HEK293 (cell line): ENCODE measurements around the gene UBTD1.
A peak's percentile ranks its signal among the peaks of the same experiment; 100 is the strongest.

ENCODE experiments used
- CTCF ChIA-PET: fragments of 350-600 bp; formaldehyde crosslinking; extraction: SDS; loops from one replicate; lab custom pipeline; 2021; ENCODE audit warnings: antibody characterized with exemption; lab: Yijun Ruan, JAX
- POLR2A ChIA-PET: fragments of 300-600 bp; formaldehyde crosslinking; extraction: SDS; loops from one replicate; lab custom pipeline; 2020; ENCODE audit warnings: antibody characterized with exemption, inconsistent platforms; lab: Yijun Ruan, JAX
- H3K27ac ChIP-seq: fragments of 200-500 bp; sonication (Bioruptor generic); 2 replicates; pipeline ENCODE4 v1.5.1; 2014; ENCODE audit warnings: low read depth, low read length, control low read depth, inconsistent platforms; ENCODE audit errors: extremely low read depth
- H3K36me3 ChIP-seq, 2 experiments: fragments of 200-500 bp in 1 of 2; sonication (Bioruptor generic) in 1 of 2; 1 replicate in 1 of 2; 2 replicates in 1 of 2; pipeline ENCODE4 v1.5.1; 2014 to 2017; ENCODE audit warnings: inconsistent platforms in 2 of 2, low read length in 2 of 2; ENCODE audit not compliant: control insufficient read depth in 2 of 2, insufficient read depth in 1 of 2
- H3K4me1 ChIP-seq: fragments of 200-500 bp; sonication (Bioruptor generic); 2 replicates; pipeline ENCODE4 v1.5.1; 2014; ENCODE audit warnings: mild to moderate bottlenecking, low read length, inconsistent platforms; ENCODE audit not compliant: control insufficient read depth, insufficient read depth
- H3K4me3 ChIP-seq: 2 replicates; pipeline ENCODE4 v1.5.1; 2011; ENCODE audit warnings: low read depth, mild to moderate bottlenecking, control low read depth, low read length, moderate library complexity
- H3K9me3 ChIP-seq: fragments of 200-500 bp; sonication (Bioruptor generic); 2 replicates; pipeline ENCODE4 v1.5.1; 2014; ENCODE audit warnings: low read depth, low read length, inconsistent platforms; ENCODE audit not compliant: control insufficient read depth, insufficient read depth
- GLIS2 ChIP-seq: fragments of 450-650 bp; formaldehyde crosslinking; IDR thresholded peaks from 2 replicates; pipeline ENCODE4 v1.5.1; 2016; ENCODE audit warnings: missing biosample characterization, missing genetic modification characterization
- SCRT2 ChIP-seq: fragments of 450-650 bp; formaldehyde crosslinking; IDR thresholded peaks from 2 replicates; pipeline ENCODE4 v1.5.1; 2016; ENCODE audit warnings: missing biosample characterization, missing genetic modification characterization
- ZNF138 ChIP-seq: fragments of 450-650 bp; formaldehyde crosslinking; IDR thresholded peaks from 2 replicates; pipeline ENCODE4 v1.5.1; 2016; ENCODE audit warnings: missing biosample characterization, missing genetic modification characterization, borderline replicate concordance
- ZNF146 ChIP-seq: fragments of 450-650 bp; formaldehyde crosslinking; IDR thresholded peaks from 2 replicates; pipeline ENCODE4 v1.5.1; 2016; ENCODE audit warnings: missing biosample characterization, missing genetic modification characterization
- ZNF248 ChIP-seq: fragments of 450-650 bp; formaldehyde crosslinking; IDR thresholded peaks from 2 replicates; pipeline ENCODE4 v1.5.1; 2017; ENCODE audit warnings: missing biosample characterization, missing genetic modification characterization
- ZNF621 ChIP-seq: fragments of 450-650 bp; formaldehyde crosslinking; IDR thresholded peaks from 2 replicates; pipeline ENCODE4 v1.5.1; 2017; ENCODE audit warnings: missing biosample characterization, missing genetic modification characterization
- ZSCAN16 ChIP-seq: fragments of 450-650 bp; formaldehyde crosslinking; IDR thresholded peaks from 2 replicates; pipeline ENCODE4 v1.5.1; 2016; ENCODE audit warnings: missing biosample characterization, missing genetic modification characterization
- TF ChIP-seq, protein P1 (sequence below): fragments of 450-650 bp; formaldehyde crosslinking; IDR thresholded peaks from 2 replicates; pipeline ENCODE4 v1.5.0; 2017; ENCODE audit warnings: missing biosample characterization, missing genetic modification characterization, borderline replicate concordance
- TF ChIP-seq, protein P2 (sequence below): fragments of 450-650 bp; IDR thresholded peaks from 2 replicates; pipeline ENCODE4 v1.5.1; 2018; ENCODE audit warnings: missing biosample characterization, missing genetic modification characterization

The UBTD1 gene

DNA sequence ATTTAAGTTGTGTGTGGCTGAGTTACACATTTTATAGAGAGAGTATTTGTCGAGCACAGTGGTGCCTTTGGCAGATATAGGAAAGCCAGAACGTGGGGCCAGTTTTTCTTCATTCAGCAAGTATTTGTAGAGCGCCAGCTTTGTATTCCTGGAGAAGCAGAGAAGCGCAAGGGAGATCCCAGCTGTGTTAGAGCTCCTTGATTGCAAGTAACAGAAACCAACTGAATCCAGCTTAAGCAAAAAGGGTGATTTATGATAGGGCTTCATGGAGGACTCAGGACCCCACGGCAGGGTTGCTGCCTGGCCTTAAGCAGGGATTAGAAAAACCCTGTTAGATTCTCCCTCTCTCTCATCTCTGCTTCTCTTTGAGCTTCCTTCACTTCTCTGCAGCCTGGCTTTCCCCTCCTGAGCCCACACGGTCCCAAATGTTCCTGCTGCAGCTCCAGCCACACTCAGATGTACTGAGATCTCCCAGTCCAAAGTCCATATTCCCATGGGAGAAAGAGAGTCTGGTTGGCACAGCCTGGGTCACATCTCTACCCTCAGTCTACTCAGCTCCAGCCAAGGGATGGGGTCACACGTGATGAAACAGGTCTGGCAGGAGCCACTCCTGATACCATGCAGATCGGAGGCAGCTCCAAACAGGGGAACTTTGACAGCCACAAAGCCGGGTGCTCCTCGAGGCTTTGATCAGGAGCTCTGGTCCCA, 16.7 kb downstream of the UBTD1 start:
- Histone ChIP-seq H3K4me3 (no peak overlapping the region), H3K4me1 (no peaks in the 10 kb centered on the region), H3K9me3 (no peaks in the 10 kb centered on the region), H3K27ac (no peak overlapping the region), H3K36me3 (no peaks in the 10 kb centered on the region)
- CTCF ChIA-PET = interaction anchor here (0.7 to 1.1 kb wide), 3 partner anchors 19 to 51 kb away, joined by 3 to 6 read pairs (median 3); no protein-coding TSS in a partner anchor
- POLR2A ChIA-PET = interaction anchor here (0.8 kb wide), 1 partner anchor 17 kb away, joined by 3 read pairs; the partner anchor contains the start of gene UBTD1
- no peak for TF ChIP-seq ZNF146
- TF ChIP-seq ZSCAN16 (tag by site-specific recombination) = no peak
- TF ChIP-seq ZNF248 (tag by site-specific recombination) = no peak
- no peak for TF ChIP-seq ZNF138 (tag by site-specific recombination)
- TF ChIP-seq, protein P1, sequence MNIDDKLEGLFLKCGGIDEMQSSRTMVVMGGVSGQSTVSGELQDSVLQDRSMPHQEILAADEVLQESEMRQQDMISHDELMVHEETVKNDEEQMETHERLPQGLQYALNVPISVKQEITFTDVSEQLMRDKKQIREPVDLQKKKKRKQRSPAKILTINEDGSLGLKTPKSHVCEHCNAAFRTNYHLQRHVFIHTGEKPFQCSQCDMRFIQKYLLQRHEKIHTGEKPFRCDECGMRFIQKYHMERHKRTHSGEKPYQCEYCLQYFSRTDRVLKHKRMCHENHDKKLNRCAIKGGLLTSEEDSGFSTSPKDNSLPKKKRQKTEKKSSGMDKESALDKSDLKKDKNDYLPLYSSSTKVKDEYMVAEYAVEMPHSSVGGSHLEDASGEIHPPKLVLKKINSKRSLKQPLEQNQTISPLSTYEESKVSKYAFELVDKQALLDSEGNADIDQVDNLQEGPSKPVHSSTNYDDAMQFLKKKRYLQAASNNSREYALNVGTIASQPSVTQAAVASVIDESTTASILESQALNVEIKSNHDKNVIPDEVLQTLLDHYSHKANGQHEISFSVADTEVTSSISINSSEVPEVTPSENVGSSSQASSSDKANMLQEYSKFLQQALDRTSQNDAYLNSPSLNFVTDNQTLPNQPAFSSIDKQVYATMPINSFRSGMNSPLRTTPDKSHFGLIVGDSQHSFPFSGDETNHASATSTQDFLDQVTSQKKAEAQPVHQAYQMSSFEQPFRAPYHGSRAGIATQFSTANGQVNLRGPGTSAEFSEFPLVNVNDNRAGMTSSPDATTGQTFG (tag by site-specific recombination) = no peak
- TF ChIP-seq, protein P2, sequence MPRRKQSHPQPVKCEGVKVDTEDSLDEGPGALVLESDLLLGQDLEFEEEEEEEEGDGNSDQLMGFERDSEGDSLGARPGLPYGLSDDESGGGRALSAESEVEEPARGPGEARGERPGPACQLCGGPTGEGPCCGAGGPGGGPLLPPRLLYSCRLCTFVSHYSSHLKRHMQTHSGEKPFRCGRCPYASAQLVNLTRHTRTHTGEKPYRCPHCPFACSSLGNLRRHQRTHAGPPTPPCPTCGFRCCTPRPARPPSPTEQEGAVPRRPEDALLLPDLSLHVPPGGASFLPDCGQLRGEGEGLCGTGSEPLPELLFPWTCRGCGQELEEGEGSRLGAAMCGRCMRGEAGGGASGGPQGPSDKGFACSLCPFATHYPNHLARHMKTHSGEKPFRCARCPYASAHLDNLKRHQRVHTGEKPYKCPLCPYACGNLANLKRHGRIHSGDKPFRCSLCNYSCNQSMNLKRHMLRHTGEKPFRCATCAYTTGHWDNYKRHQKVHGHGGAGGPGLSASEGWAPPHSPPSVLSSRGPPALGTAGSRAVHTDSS (tag by site-specific recombination) = no peak

DNA sequence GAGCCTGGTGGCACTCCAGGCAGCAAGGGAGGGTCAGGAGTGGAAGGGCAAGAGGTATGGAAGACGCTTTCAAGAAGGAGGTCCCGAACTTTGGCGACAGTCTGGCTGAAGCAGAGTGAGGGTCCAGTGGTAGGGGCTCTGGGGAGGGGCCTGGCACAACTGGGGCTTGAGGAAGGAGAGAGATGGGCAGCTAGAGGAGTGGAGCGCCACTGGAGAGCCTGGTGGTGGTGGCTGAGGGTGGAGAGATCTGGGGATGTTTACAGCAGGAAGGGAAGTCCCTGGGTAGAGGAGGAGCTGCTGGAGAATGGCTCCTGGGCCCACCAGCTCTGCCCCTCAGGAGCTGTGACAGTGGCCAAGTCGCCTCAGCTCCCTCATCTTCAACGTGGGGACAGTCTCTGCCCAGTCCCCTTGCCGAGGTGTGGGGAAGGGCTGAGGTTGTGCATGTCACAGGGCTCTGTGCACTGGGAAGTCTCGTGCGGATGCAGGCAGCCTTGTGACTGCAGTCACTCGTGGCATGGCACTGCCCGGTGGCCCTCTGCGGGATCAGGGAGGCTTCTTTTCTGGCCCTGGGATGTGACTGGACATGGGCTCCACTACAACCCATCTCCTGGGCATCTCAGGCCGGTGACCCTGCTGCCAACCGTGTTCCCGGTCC, 18.5 kb downstream of the UBTD1 start:
- POLR2A ChIA-PET = no interaction called here

DNA sequence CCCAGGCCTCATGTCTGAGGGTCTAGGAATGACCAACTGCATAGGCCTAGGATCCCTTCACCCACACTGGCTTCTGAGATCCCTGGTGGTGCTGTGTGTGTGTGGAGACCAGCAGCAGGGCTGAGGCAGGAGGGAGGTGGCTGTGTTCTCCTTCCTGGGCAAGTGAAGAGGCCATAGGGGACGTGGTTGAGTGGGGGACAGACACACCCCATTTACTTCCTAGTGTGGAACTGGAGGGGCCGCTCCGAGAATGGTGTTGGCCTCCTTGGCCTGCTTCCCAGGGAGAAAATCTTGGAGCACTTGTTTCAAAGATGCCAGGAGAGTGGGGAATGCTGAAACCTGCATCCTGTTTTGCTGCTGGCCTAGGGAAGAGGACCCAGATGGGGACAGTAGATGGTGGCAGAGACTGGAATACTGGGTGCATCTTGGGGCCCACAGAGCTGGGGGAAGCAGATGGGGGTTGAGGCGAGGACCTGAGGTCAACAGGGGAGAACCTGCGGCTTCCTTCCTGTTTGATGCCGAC, 19.1 kb downstream of the UBTD1 start:
- no peaks in the 10 kb centered on the region for H3K4me1 ChIP-seq
- no peak overlapping the region for H3K27ac ChIP-seq
- ChIA-PET POLR2A (interaction anchor here (0.9 to 1.3 kb wide), 2 partner anchors 9 to 19 kb away, joined by 3 to 5 read pairs; partner anchors contain the start of gene UBTD1), CTCF (interaction anchor here (0.8 to 1.6 kb wide), 2 partner anchors 17 to 184 kb away, joined by 3 to 8 read pairs; no protein-coding TSS in a partner anchor)
- TF ChIP-seq ZNF621 (tag by site-specific recombination) (no peak), SCRT2 (tag by site-specific recombination) (0 out of 2 replicates have a peak, but pooled peaks have one; percentile 11)
- TF ChIP-seq, all 188 proteins: peak for 1
- Histone ChIP-seq H3K4me3 (no peak overlapping the region), H3K36me3 (no peaks in the 10 kb centered on the region), H3K9me3 (no peaks in the 10 kb centered on the region)

More for the DNA sequence above, 18.5 kb downstream of the UBTD1 start:
- CTCF ChIA-PET = no interaction called here
- no peaks in the 10 kb centered on the region for H3K4me1 ChIP-seq
- no peaks in the 10 kb centered on the region for H3K36me3 ChIP-seq
- TF ChIP-seq, protein P2 (tag by site-specific recombination) = no peak
- TF ChIP-seq GLIS2 (tag by site-specific recombination) = no peak
- no peak overlapping the region for H3K27ac ChIP-seq
- no peak overlapping the region for H3K4me3 ChIP-seq
- no peaks in the 10 kb centered on the region for H3K9me3 ChIP-seq
